ENCODE results near the gene CNOT6.
"Not testable (repeated sequence)": the region's sequence is repeated elsewhere in the genome, so short reads cannot be mapped to it uniquely, and the experiment has no call there.

The CNOT6 gene

GRCh38 chr5:180492226-180492903 lies 1.8 kb upstream of the CNOT6 start:
- no peaks in the 10 kb centered on the region for H3K27me3 Mint-ChIP-seq (ENCODE audit: low read depth)

GRCh38 chr5:180494510-180495181 lies 467 bp downstream of the CNOT6 start:
- Mint-ChIP-seq H3K9me3 (peaks cover 3% of the 10 kb centered on the region), H3K27ac (peak overlapping the region; percentile 91), H3K36me3 (ENCODE audit: low read depth) (peaks cover 17% of the 10 kb centered on the region), H3K27me3 (ENCODE audit: low read depth) (no peaks in the 10 kb centered on the region), H3K4me3 (peak overlapping the region; percentile 98), H3K4me1 (ENCODE audit: low read depth) (peaks cover 31% of the 10 kb centered on the region)

More at GRCh38 chr5:180492226-180492903, 1.8 kb upstream of the CNOT6 start:
- Mint-ChIP-seq H3K36me3 (ENCODE audit: low read depth) (peaks cover 10% of the 10 kb centered on the region), H3K9me3 (peaks cover 3% of the 10 kb centered on the region), H3K4me1 (ENCODE audit: low read depth) (peaks cover 25% of the 10 kb centered on the region), H3K4me3 (peak overlapping the region; percentile 98), H3K27ac (peak overlapping the region; percentile 61)

- Mint-ChIP-seq H3K9me3 (peaks cover 3% of the 10 kb centered on the region), H3K4me1 (ENCODE audit: low read depth) (peaks cover 33% of the 10 kb centered on the region), H3K36me3 (ENCODE audit: low read depth) (peaks cover 17% of the 10 kb centered on the region), H3K27ac (peak overlapping the region; percentile 86), H3K4me3 (peak overlapping the region; percentile 89), H3K27me3 (ENCODE audit: low read depth) (no peaks in the 10 kb centered on the region)
Measured at GRCh38 chr5:180495292-180495691, 1.1 kb downstream of the CNOT6 start.

- Mint-ChIP-seq H3K27ac (peak overlapping the region; percentile 52), H3K36me3 (ENCODE audit: low read depth) (peaks cover 17% of the 10 kb centered on the region), H3K27me3 (ENCODE audit: low read depth) (no peaks in the 10 kb centered on the region), H3K4me1 (ENCODE audit: low read depth) (peaks cover 30% of the 10 kb centered on the region), H3K9me3 (peaks cover 3% of the 10 kb centered on the region), H3K4me3 (peak overlapping the region; percentile 54)
Measured at GRCh38 chr5:180495991-180496741, 2.0 kb downstream of the CNOT6 start.

- not testable (repeated sequence) for H3K27me3 Mint-ChIP-seq (ENCODE audit: low read depth); H3K4me3 Mint-ChIP-seq; H3K9me3 Mint-ChIP-seq; H3K27ac Mint-ChIP-seq
- peaks cover 29% of the 10 kb centered on the region for H3K4me1 Mint-ChIP-seq (ENCODE audit: low read depth)
- peaks cover 17% of the 10 kb centered on the region for H3K36me3 Mint-ChIP-seq (ENCODE audit: low read depth)
Measured at GRCh38 chr5:180496806-180497205, 2.6 kb downstream of the CNOT6 start.

GRCh38 chr5:180497865-180498264 lies 3.7 kb downstream of the CNOT6 start:
- not testable (repeated sequence) for H3K27ac Mint-ChIP-seq, H3K4me3 Mint-ChIP-seq
- H3K4me1 Mint-ChIP-seq (ENCODE audit: low read depth), result peaks cover 25% of the 10 kb centered on the region

GRCh38 chr5:180498378-180498777 lies 4.2 kb downstream of the CNOT6 start:
- H3K4me3 Mint-ChIP-seq, result no peak overlapping the region
- peaks cover 21% of the 10 kb centered on the region for H3K4me1 Mint-ChIP-seq (ENCODE audit: low read depth)
- H3K27ac Mint-ChIP-seq, result no peak overlapping the region

More at GRCh38 chr5:180497865-180498264, 3.7 kb downstream of the CNOT6 start:
- not testable (repeated sequence) for H3K27me3 Mint-ChIP-seq (ENCODE audit: low read depth); H3K9me3 Mint-ChIP-seq
- peaks cover 17% of the 10 kb centered on the region for H3K36me3 Mint-ChIP-seq (ENCODE audit: low read depth)

GRCh38 chr5:180499684-180500083 lies 5.5 kb downstream of the CNOT6 start:
- Mint-ChIP-seq H3K36me3 (ENCODE audit: low read depth) (peaks cover 19% of the 10 kb centered on the region), H3K9me3 (no peaks in the 10 kb centered on the region), H3K27ac (peak overlapping the region; percentile 18), H3K27me3 (ENCODE audit: low read depth) (no peaks in the 10 kb centered on the region), H3K4me1 (ENCODE audit: low read depth) (peaks cover 17% of the 10 kb centered on the region), H3K4me3 (no peak overlapping the region)

More at GRCh38 chr5:180498378-180498777, 4.2 kb downstream of the CNOT6 start:
- Mint-ChIP-seq H3K36me3 (ENCODE audit: low read depth) (peaks cover 17% of the 10 kb centered on the region), H3K9me3 (peaks cover 2% of the 10 kb centered on the region), H3K27me3 (ENCODE audit: low read depth) (no peaks in the 10 kb centered on the region)

GRCh38 chr5:180500300-180500699 lies 6.1 kb downstream of the CNOT6 start:
- not testable (repeated sequence) for H3K4me3 Mint-ChIP-seq; H3K27ac Mint-ChIP-seq; H3K27me3 Mint-ChIP-seq (ENCODE audit: low read depth); H3K9me3 Mint-ChIP-seq
- Mint-ChIP-seq H3K36me3 (ENCODE audit: low read depth) (peaks cover 18% of the 10 kb centered on the region), H3K4me1 (ENCODE audit: low read depth) (peaks cover 17% of the 10 kb centered on the region)

GRCh38 chr5:180507661-180508060 lies 13.5 kb downstream of the CNOT6 start:
- no peaks in the 10 kb centered on the region for H3K27me3 Mint-ChIP-seq (ENCODE audit: low read depth)
- H3K36me3 Mint-ChIP-seq (ENCODE audit: low read depth), result peaks cover 29% of the 10 kb centered on the region
- no peaks in the 10 kb centered on the region for H3K9me3 Mint-ChIP-seq
- H3K27ac Mint-ChIP-seq, result no peak overlapping the region
- H3K4me1 Mint-ChIP-seq (ENCODE audit: low read depth), result peaks cover 19% of the 10 kb centered on the region
- no peak overlapping the region for H3K4me3 Mint-ChIP-seq

- H3K36me3 Mint-ChIP-seq (ENCODE audit: low read depth), result peaks cover 6% of the 10 kb centered on the region
- no peaks in the 10 kb centered on the region for H3K9me3 Mint-ChIP-seq
- no peak overlapping the region for H3K4me3 Mint-ChIP-seq
- H3K27ac Mint-ChIP-seq, result no peak overlapping the region
- no peaks in the 10 kb centered on the region for H3K27me3 Mint-ChIP-seq (ENCODE audit: low read depth)
- H3K4me1 Mint-ChIP-seq (ENCODE audit: low read depth), result peaks cover 17% of the 10 kb centered on the region
Measured at GRCh38 chr5:180515294-180515693, 21.1 kb downstream of the CNOT6 start.

GRCh38 chr5:180515974-180516373 lies 21.8 kb downstream of the CNOT6 start:
- H3K4me1 Mint-ChIP-seq (ENCODE audit: low read depth), result peaks cover 18% of the 10 kb centered on the region
- H3K27ac Mint-ChIP-seq; H3K36me3 Mint-ChIP-seq (ENCODE audit: low read depth); H3K4me3 Mint-ChIP-seq; H3K27me3 Mint-ChIP-seq (ENCODE audit: low read depth); H3K9me3 Mint-ChIP-seq: not testable (repeated sequence)

- H3K36me3 Mint-ChIP-seq (ENCODE audit: low read depth), result peaks cover 6% of the 10 kb centered on the region
- no peaks in the 10 kb centered on the region for H3K9me3 Mint-ChIP-seq
- peaks cover 20% of the 10 kb centered on the region for H3K4me1 Mint-ChIP-seq (ENCODE audit: low read depth)
- H3K4me3 Mint-ChIP-seq, result no peak overlapping the region
- no peaks in the 10 kb centered on the region for H3K27me3 Mint-ChIP-seq (ENCODE audit: low read depth)
- no peak overlapping the region for H3K27ac Mint-ChIP-seq
Measured at GRCh38 chr5:180516440-180516839, 22.3 kb downstream of the CNOT6 start.

GRCh38 chr5:180519098-180519497 lies 24.9 kb downstream of the CNOT6 start:
- no peak overlapping the region for H3K4me3 Mint-ChIP-seq
- no peaks in the 10 kb centered on the region for H3K9me3 Mint-ChIP-seq
- no peaks in the 10 kb centered on the region for H3K27me3 Mint-ChIP-seq (ENCODE audit: low read depth)
- no peak overlapping the region for H3K27ac Mint-ChIP-seq
- peaks cover 21% of the 10 kb centered on the region for H3K4me1 Mint-ChIP-seq (ENCODE audit: low read depth)
- no peaks in the 10 kb centered on the region for H3K36me3 Mint-ChIP-seq (ENCODE audit: low read depth)

- H3K4me3 Mint-ChIP-seq, result no peak overlapping the region
- H3K36me3 Mint-ChIP-seq (ENCODE audit: low read depth), result no peaks in the 10 kb centered on the region
- peaks cover 24% of the 10 kb centered on the region for H3K4me1 Mint-ChIP-seq (ENCODE audit: low read depth)
- no peaks in the 10 kb centered on the region for H3K27me3 Mint-ChIP-seq (ENCODE audit: low read depth)
- no peaks in the 10 kb centered on the region for H3K9me3 Mint-ChIP-seq
- H3K27ac Mint-ChIP-seq, result no peak overlapping the region
Measured at GRCh38 chr5:180521101-180521500, 26.9 kb downstream of the CNOT6 start.

Measured in T-helper 1 cell treated with Interleukin-12 subunit alpha and Interleukin-12 subunit beta and Interleukin-4 antibody, amounts not matched to agents 30 μg/mL and 1 μg/mL, for 36 hours (primary cell).